OCI-LY1 (cell line): Measurements from ENCODE around the gene USH2A.

ENCODE experiments used
- H2AFZ ChIP-seq: fragments of 200-600 bp; sonication (generic), shearing (Covaris generic); 2 replicates; pipeline ENCODE4 v1.6.0; 2014; ENCODE audit warnings: antibody characterized with exemption, mild to moderate bottlenecking, low read length
- H3F3A ChIP-seq: fragments of 200-600 bp; sonication (generic), shearing (Covaris generic); 2 replicates; pipeline ENCODE4 v1.6.0; 2014; ENCODE audit warnings: mild to moderate bottlenecking, antibody characterized with exemption, low read length, moderate library complexity; ENCODE audit not compliant: insufficient read depth
- H3K27ac ChIP-seq: fragments of 200-600 bp; sonication (generic); 2 replicates; pipeline ENCODE4 v1.5.1; 2014; ENCODE audit warnings: low read length, mixed run types, mild to moderate bottlenecking, low read depth; ENCODE audit not compliant: poor library complexity, severe bottlenecking
- H3K27me3 ChIP-seq: fragments of 200-600 bp; sonication (generic); 2 replicates; pipeline ENCODE4 v1.6.0; 2014; ENCODE audit warnings: antibody characterized with exemption, mild to moderate bottlenecking, low read length, moderate library complexity; ENCODE audit not compliant: insufficient read depth
- H3K36me3 ChIP-seq: fragments of 200-600 bp; sonication (generic); 2 replicates; pipeline ENCODE4 v1.6.1; 2014; ENCODE audit warnings: mild to moderate bottlenecking, antibody characterized with exemption, low read length, moderate library complexity, mixed read lengths; ENCODE audit not compliant: insufficient read depth
- H3K4me1 ChIP-seq: fragments of 200-600 bp; sonication (generic); 2 replicates; pipeline ENCODE4 v1.5.1; 2014; ENCODE audit warnings: mild to moderate bottlenecking, low read length, moderate library complexity; ENCODE audit not compliant: insufficient read depth, severe bottlenecking
- H3K4me2 ChIP-seq: fragments of 200-600 bp; sonication (generic), shearing (Covaris generic); 2 replicates; pipeline ENCODE4 v1.6.1; 2014; ENCODE audit warnings: low read length
- H3K4me3 ChIP-seq: fragments of 200-600 bp; sonication (generic); 2 replicates; pipeline ENCODE4 v1.5.1; 2014; ENCODE audit warnings: low read length, low read depth, mild to moderate bottlenecking, mixed read lengths; ENCODE audit not compliant: poor library complexity, severe bottlenecking
- H3K79me2 ChIP-seq: fragments of 200-600 bp; shearing (Covaris generic); 2 replicates; pipeline ENCODE4 v1.6.1; 2016; ENCODE audit warnings: mixed run types, low read length, mixed read lengths; ENCODE audit not compliant: insufficient read depth
- H3K9ac ChIP-seq: fragments of 200-600 bp; sonication (generic), shearing (Covaris generic); 2 replicates; pipeline ENCODE4 v1.6.1; 2014; ENCODE audit warnings: mild to moderate bottlenecking, low read length, mixed read lengths
- H3K9me2 ChIP-seq: fragments of 200-600 bp; sonication (generic), shearing (Covaris generic); 2 replicates; pipeline ENCODE4 v1.6.1; 2014; ENCODE audit warnings: low read depth, mild to moderate bottlenecking, low read length, mixed read lengths
- H3K9me3 ChIP-seq: fragments of 200-600 bp; shearing (Covaris generic); 2 replicates; pipeline ENCODE4 v1.6.1; 2014; ENCODE audit warnings: low read length, mixed read lengths
- H4K20me1 ChIP-seq: fragments of 200-600 bp; sonication (generic), shearing (Covaris generic); 2 replicates; pipeline ENCODE4 v1.6.0; 2016; ENCODE audit warnings: mild to moderate bottlenecking, low read length; ENCODE audit not compliant: insufficient read depth
- EZH2 ChIP-seq: fragments of 200-600 bp; sonication (generic), shearing (Covaris generic); IDR thresholded peaks from 2 replicates; pipeline ENCODE4 v1.8.0; 2017; ENCODE audit warnings: borderline replicate concordance, mixed run types, mild to moderate bottlenecking, antibody characterized with exemption, low read length, moderate library complexity, mixed read lengths
- TF ChIP-seq, protein P1 (sequence below): fragments of 200-600 bp; sonication (generic), shearing (Covaris generic); IDR thresholded peaks from 2 replicates; pipeline ENCODE4 v1.5.1; 2017; ENCODE audit warnings: mild to moderate bottlenecking, antibody characterized with exemption, low read length, moderate library complexity, mixed read lengths

Gene USH2A

DNA sequence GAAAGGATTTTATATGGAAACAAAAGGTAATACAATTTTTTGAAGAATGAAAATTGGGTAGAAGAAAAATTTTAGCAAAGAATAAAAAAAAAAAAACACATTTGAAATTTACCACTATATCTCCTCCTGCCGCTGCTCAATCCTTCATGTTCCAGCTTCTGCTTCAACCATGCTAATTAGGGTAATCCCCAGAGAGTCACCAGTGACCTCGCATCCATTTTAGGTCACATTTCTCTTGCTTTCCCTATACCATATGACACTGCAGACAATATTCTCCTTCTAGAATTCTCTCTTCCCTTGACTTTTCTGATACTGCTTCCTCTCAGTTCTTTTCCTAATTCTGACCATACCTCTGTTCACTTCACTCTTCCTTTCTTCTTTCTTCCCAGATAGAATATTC, 237.1 kb downstream of the USH2A start:
- H3K79me2 ChIP-seq, result no peaks in the 10 kb centered on the region
- no peak overlapping the region for H2AFZ ChIP-seq
- no peaks in the 10 kb centered on the region for H3K9me2 ChIP-seq
- no peaks in the 10 kb centered on the region for H3K36me3 ChIP-seq
- H3K4me1 ChIP-seq, result no peaks in the 10 kb centered on the region
- H4K20me1 ChIP-seq, result no peaks in the 10 kb centered on the region
- H3K4me3 ChIP-seq, result no peak overlapping the region
- H3K27me3 ChIP-seq, result no peaks in the 10 kb centered on the region
- no peak overlapping the region for H3K9ac ChIP-seq
- no peaks in the 10 kb centered on the region for H3K9me3 ChIP-seq
- H3F3A ChIP-seq, result no peaks in the 10 kb centered on the region
- H3K27ac ChIP-seq, result no peak overlapping the region
- H3K4me2 ChIP-seq, result no peak overlapping the region
- TF ChIP-seq, protein P1, sequence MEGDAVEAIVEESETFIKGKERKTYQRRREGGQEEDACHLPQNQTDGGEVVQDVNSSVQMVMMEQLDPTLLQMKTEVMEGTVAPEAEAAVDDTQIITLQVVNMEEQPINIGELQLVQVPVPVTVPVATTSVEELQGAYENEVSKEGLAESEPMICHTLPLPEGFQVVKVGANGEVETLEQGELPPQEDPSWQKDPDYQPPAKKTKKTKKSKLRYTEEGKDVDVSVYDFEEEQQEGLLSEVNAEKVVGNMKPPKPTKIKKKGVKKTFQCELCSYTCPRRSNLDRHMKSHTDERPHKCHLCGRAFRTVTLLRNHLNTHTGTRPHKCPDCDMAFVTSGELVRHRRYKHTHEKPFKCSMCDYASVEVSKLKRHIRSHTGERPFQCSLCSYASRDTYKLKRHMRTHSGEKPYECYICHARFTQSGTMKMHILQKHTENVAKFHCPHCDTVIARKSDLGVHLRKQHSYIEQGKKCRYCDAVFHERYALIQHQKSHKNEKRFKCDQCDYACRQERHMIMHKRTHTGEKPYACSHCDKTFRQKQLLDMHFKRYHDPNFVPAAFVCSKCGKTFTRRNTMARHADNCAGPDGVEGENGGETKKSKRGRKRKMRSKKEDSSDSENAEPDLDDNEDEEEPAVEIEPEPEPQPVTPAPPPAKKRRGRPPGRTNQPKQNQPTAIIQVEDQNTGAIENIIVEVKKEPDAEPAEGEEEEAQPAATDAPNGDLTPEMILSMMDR, result no peak
- no peak for TF ChIP-seq EZH2

DNA sequence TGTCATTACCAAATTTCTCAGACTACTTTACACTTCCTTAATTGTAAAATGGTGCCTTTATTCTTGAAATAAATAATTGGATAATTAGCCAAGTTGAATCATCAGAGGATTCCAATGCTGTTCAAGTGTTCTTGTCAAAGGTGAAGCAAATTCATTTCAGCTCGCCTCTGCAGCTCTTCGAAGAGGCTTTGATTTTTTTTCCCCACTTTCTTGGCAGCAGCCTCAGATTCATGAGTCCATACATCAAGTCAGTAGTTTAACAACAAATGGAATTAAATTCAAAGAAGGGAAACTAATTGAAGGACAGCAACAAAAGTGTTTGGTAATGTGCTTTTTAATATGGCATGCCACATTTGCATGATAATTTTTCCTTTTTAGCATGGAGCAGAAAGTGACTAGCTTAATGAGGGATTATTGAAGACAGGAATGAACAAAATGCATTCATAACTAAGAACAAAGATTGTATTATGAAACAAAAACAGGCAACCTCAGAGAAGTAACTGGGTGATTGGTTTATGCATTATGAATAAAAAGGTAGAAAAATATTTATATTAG, 239.0 kb downstream of the USH2A start:
- Histone ChIP-seq H4K20me1 (no peaks in the 10 kb centered on the region), H3K9me2 (no peaks in the 10 kb centered on the region), H3K4me1 (no peaks in the 10 kb centered on the region), H3K27me3 (no peaks in the 10 kb centered on the region), H3K36me3 (no peaks in the 10 kb centered on the region), H3K27ac (no peak overlapping the region), H3K9me3 (no peaks in the 10 kb centered on the region), H2AFZ (no peak overlapping the region), H3K9ac (no peak overlapping the region), H3K79me2 (no peaks in the 10 kb centered on the region), H3K4me3 (no peak overlapping the region), H3K4me2 (no peak overlapping the region), H3F3A (no peaks in the 10 kb centered on the region)
- TF ChIP-seq, protein P1, result no peak
- no peak for TF ChIP-seq EZH2

DNA sequence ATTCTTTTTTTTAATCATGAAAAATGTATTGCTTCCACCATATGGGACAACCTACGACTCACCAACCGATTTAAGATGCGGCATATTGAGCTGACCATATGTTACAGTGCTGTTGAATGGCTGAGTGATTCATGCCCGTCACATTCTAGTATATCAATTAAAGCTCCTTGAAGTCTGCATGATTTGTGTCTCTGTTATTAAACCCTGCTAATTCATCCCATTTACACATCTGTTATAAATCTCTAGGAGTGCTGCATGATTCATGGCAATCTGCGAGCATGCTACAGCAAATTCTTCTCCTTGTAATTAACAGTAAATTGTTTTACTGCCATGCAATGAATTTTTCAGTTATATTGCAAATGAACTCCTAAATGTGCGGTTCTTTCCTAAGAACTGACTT, 239.8 kb downstream of the USH2A start:
- no peak overlapping the region for H2AFZ ChIP-seq
- no peaks in the 10 kb centered on the region for H3K36me3 ChIP-seq
- no peaks in the 10 kb centered on the region for H4K20me1 ChIP-seq
- no peaks in the 10 kb centered on the region for H3K9me2 ChIP-seq
- no peaks in the 10 kb centered on the region for H3F3A ChIP-seq
- TF ChIP-seq, protein P1, result no peak
- no peak for TF ChIP-seq EZH2
- no peaks in the 10 kb centered on the region for H3K4me1 ChIP-seq
- H3K27me3 ChIP-seq, result no peaks in the 10 kb centered on the region
- H3K27ac ChIP-seq, result no peak overlapping the region
- no peak overlapping the region for H3K9ac ChIP-seq
- no peak overlapping the region for H3K4me3 ChIP-seq
- no peaks in the 10 kb centered on the region for H3K9me3 ChIP-seq
- H3K4me2 ChIP-seq, result no peak overlapping the region
- no peaks in the 10 kb centered on the region for H3K79me2 ChIP-seq
